ENCODE measurements around the gene KLHDC4. TPM values are rescaled to one million over a fixed set of nuclear protein-coding genes. Genes with fewer than 3 reads are reported as not detected.
A peak's percentile ranks its signal among the peaks of the same experiment; 100 is the strongest.
"Not testable (repeated sequence)": the region's sequence is repeated elsewhere in the genome, so short reads cannot be mapped to it uniquely, and the experiment has no call there.

Gene KLHDC4
- total RNA-seq (2014; rRNA removed), result 20.5 and 26.7 TPM in 2 replicates
- 16.9 TPM for polyA plus RNA-seq (2012)

GRCh38 chr16:87765776-87766484 is at the start of gene KLHDC4:
TSS of gene KLHDC4 (minus strand) at chr16:87765986. CDS start at chr16:87765890, 96 bp downstream.
- peak; percentile 80 for DNase-seq (ENCODE audit: low read depth)

GRCh38 chr16:87815567-87815966 is 49.8 kb upstream of the KLHDC4 start:
- peak; percentile 64 for DNase-seq (ENCODE audit: low read depth)

- no peak for DNase-seq (ENCODE audit: low read depth)
Observed at GRCh38 chr16:87812200-87812656, 46.4 kb upstream of the KLHDC4 start.

GRCh38 chr16:87811454-87811853 is 45.7 kb upstream of the KLHDC4 start:
- not testable (repeated sequence) for DNase-seq (ENCODE audit: low read depth)

- DNase-seq (ENCODE audit: low read depth), result no peak
Observed at GRCh38 chr16:87809150-87809902, 43.5 kb upstream of the KLHDC4 start.

- DNase-seq (ENCODE audit: low read depth), result no peak
Observed at GRCh38 chr16:87808108-87808507, 42.3 kb upstream of the KLHDC4 start.

GRCh38 chr16:87806641-87807546 is 41.1 kb upstream of the KLHDC4 start:
- peak; percentile 54 for DNase-seq (ENCODE audit: low read depth)

- DNase-seq (ENCODE audit: low read depth), result no peak
Observed at GRCh38 chr16:87806261-87806640, 40.5 kb upstream of the KLHDC4 start.

GRCh38 chr16:87803385-87803784 is 37.6 kb upstream of the KLHDC4 start:
- no peak for DNase-seq (ENCODE audit: low read depth)

GRCh38 chr16:87802670-87803069 is 36.9 kb upstream of the KLHDC4 start:
- DNase-seq (ENCODE audit: low read depth), result no peak

- DNase-seq (ENCODE audit: low read depth), result no peak
Observed at GRCh38 chr16:87801679-87802259, 36.0 kb upstream of the KLHDC4 start.

GRCh38 chr16:87800497-87800896 is 34.7 kb upstream of the KLHDC4 start:
- DNase-seq (ENCODE audit: low read depth), result no peak

- DNase-seq (ENCODE audit: low read depth), result no peak
Observed at GRCh38 chr16:87795336-87795735, 29.6 kb upstream of the KLHDC4 start.

GRCh38 chr16:87794485-87795078 is 28.8 kb upstream of the KLHDC4 start:
- DNase-seq (ENCODE audit: low read depth), result no peak

GRCh38 chr16:87792205-87792565 is 26.4 kb upstream of the KLHDC4 start:
- DNase-seq (ENCODE audit: low read depth), result no peak

GRCh38 chr16:87791295-87792204 is 25.8 kb upstream of the KLHDC4 start:
- DNase-seq (ENCODE audit: low read depth), result no peak

- peak; percentile 86 for DNase-seq (ENCODE audit: low read depth)
Observed at GRCh38 chr16:87790292-87791100, 24.7 kb upstream of the KLHDC4 start.

- peak; percentile 91 for DNase-seq (ENCODE audit: low read depth)
Observed at GRCh38 chr16:87789437-87790291, 23.9 kb upstream of the KLHDC4 start.
